SK-N-SH treated with all-trans-retinoic acid at 6 μM for 48 hours (cell line): ENCODE data around the gene TAF12.
"Not testable (repeated sequence)": the region's sequence is repeated elsewhere in the genome, so short reads cannot be mapped to it uniquely, and the experiment has no call there.

Source experiments
- ATAC-seq: fragments of 200-7000 bp; cut with Tn5 transposase; 3 replicates; pipeline ENCODE4 v1.9.1; 2020; ENCODE audit warnings: mild to moderate bottlenecking, moderate library complexity
- ARNTL ChIP-seq: fragments of 450-650 bp; formaldehyde crosslinking; IDR thresholded peaks from 2 replicates; pipeline ENCODE4 v1.5.0; 2020; ENCODE audit warnings: low read depth, mild to moderate bottlenecking, moderate library complexity, borderline replicate concordance
- BACH2 ChIP-seq: fragments of 250-450 bp; sonication (Bioruptor Pico); IDR thresholded peaks from 2 replicates; pipeline ENCODE4 v1.9.0; 2021; ENCODE audit warnings: mild to moderate bottlenecking, borderline replicate concordance
- CSDC2 ChIP-seq: fragments of 250-450 bp; sonication (Bioruptor Pico); IDR thresholded peaks from 2 replicates; pipeline ENCODE4 v1.5.0; 2020; ENCODE audit warnings: mild to moderate bottlenecking, moderate library complexity
- CSRNP3 ChIP-seq: fragments of 250-450 bp; sonication (Bioruptor Pico); IDR thresholded peaks from 2 replicates; pipeline ENCODE4 v1.5.1; 2021; ENCODE audit warnings: mild to moderate bottlenecking, moderate library complexity
- ESRRG ChIP-seq: fragments of 250-450 bp; sonication (Bioruptor Pico); IDR thresholded peaks from 2 replicates; pipeline ENCODE4 v1.6.1; 2021; ENCODE audit warnings: mild to moderate bottlenecking
- PATZ1 ChIP-seq: fragments of 250-450 bp; sonication (Bioruptor Pico); IDR thresholded peaks from 2 replicates; pipeline ENCODE4 v1.8.0; 2020; ENCODE audit warnings: mild to moderate bottlenecking, moderate library complexity, borderline replicate concordance
- POU6F1 ChIP-seq: fragments of 250-450 bp; sonication (Bioruptor Pico); IDR thresholded peaks from 2 replicates; pipeline ENCODE4 v1.8.0; 2021; ENCODE audit warnings: low read depth, mild to moderate bottlenecking, moderate library complexity, borderline replicate concordance
- PPARA ChIP-seq: fragments of 250-450 bp; sonication (Bioruptor Pico); IDR thresholded peaks from 2 replicates; pipeline ENCODE4 v1.5.0; 2020; ENCODE audit warnings: mild to moderate bottlenecking, borderline replicate concordance
- RARB ChIP-seq: fragments of 250-450 bp; sonication (Bioruptor Pico); IDR thresholded peaks from 2 replicates; pipeline ENCODE4 v1.8.0; 2021; ENCODE audit warnings: mild to moderate bottlenecking, moderate library complexity
- SNAI2 ChIP-seq: fragments of 250-450 bp; sonication (Bioruptor Pico); IDR thresholded peaks from 2 replicates; pipeline ENCODE4 v1.5.0; 2020; ENCODE audit warnings: mild to moderate bottlenecking, moderate library complexity
- TCF4 ChIP-seq: fragments of 250-450 bp; sonication (Bioruptor Pico); IDR thresholded peaks from 2 replicates; pipeline ENCODE4 v1.8.0; 2021; ENCODE audit warnings: mild to moderate bottlenecking, moderate library complexity, borderline replicate concordance
- TOX ChIP-seq: fragments of 250-450 bp; sonication (Bioruptor Pico); IDR thresholded peaks from 2 replicates; pipeline ENCODE4 v1.8.0; 2021; ENCODE audit warnings: mild to moderate bottlenecking, moderate library complexity, borderline replicate concordance
- TSHZ2 ChIP-seq: fragments of 250-450 bp; sonication (Bioruptor Pico); IDR thresholded peaks from 2 replicates; pipeline ENCODE4 v1.5.0; 2020; ENCODE audit warnings: mild to moderate bottlenecking, moderate library complexity
- ZC3H10 ChIP-seq: fragments of 250-450 bp; sonication (Bioruptor Pico); IDR thresholded peaks from 2 replicates; pipeline ENCODE4 v1.5.1; 2021; ENCODE audit warnings: mild to moderate bottlenecking, moderate library complexity
- ZFP3 ChIP-seq: fragments of 250-450 bp; sonication (Bioruptor Pico); IDR thresholded peaks from 2 replicates; pipeline ENCODE4 v1.5.0; 2020; ENCODE audit warnings: mild to moderate bottlenecking, moderate library complexity
- ZFP30 ChIP-seq: fragments of 450-650 bp; formaldehyde crosslinking; IDR thresholded peaks from 2 replicates; pipeline ENCODE4 v1.5.0; 2022; ENCODE audit warnings: mild to moderate bottlenecking, moderate library complexity
- ZNF70 ChIP-seq: fragments of 450-650 bp; formaldehyde crosslinking; IDR thresholded peaks from 2 replicates; pipeline ENCODE4 v1.5.0; 2020; ENCODE audit warnings: mild to moderate bottlenecking, moderate library complexity

TAF12 gene

DNA sequence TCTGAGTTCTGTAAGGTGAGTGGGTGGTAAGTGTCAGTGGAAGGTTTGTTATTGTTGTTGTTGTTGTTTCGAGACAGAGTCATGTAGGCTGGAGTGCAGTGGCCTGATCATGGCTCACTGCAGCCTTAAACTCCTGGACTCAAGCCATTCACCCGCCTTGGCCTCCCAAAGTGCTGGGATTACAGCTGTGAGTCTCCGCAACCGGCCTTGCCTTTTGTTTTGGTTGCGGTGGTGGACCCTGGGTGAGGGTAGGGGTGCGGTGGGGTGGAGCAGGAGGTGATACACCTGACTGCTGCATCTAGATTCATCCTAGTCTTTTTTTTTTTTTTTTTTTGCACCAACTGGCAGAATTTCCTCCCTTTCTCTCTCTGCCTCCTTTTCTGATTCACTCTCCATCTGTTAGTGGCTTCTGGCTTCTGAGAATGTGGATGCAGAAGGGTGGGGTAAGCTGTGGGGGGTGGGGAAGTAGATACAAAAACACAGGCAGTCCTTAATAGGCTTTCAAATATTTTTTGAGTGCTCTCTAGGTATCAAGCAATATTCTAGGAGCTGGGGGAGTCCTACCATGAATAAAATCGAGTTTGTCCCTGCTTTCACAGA lies 21.1 kb upstream of the TAF12 start:
- no peak for TF ChIP-seq TCF4 (CRISPR knock-in tag)
- no peak for TF ChIP-seq ARNTL (CRISPR knock-in tag)
- no peak for TF ChIP-seq ESRRG (CRISPR knock-in tag)
- TF ChIP-seq ZFP3 (CRISPR knock-in tag): no peak
- TF ChIP-seq PATZ1 (CRISPR knock-in tag): no peak
- no peak for TF ChIP-seq SNAI2
- no peak for TF ChIP-seq ZC3H10 (CRISPR knock-in tag)
- no peak for TF ChIP-seq ZNF70 (CRISPR knock-in tag)
- TF ChIP-seq POU6F1 (CRISPR knock-in tag): no peak
- TF ChIP-seq TSHZ2: no peak
- no peak for TF ChIP-seq ZFP30
- TF ChIP-seq, all 23 proteins: peak for 0
- ATAC-seq: no peak

- ATAC-seq: no peak
- TF ChIP-seq PPARA: no peak
- TF ChIP-seq ESRRG (CRISPR knock-in tag): no peak
- no peak for TF ChIP-seq TCF4 (CRISPR knock-in tag)
- no peak for TF ChIP-seq SNAI2
- TF ChIP-seq CSRNP3 (CRISPR knock-in tag): no peak
- no peak for TF ChIP-seq RARB (CRISPR knock-in tag)
- no peak for TF ChIP-seq ZNF70 (CRISPR knock-in tag)
- no peak for TF ChIP-seq TSHZ2
- TF ChIP-seq ZFP30: no peak
- no peak for TF ChIP-seq TOX (CRISPR knock-in tag)
- no peak for TF ChIP-seq CSDC2 (CRISPR knock-in tag)
- TF ChIP-seq BACH2 (CRISPR knock-in tag): no peak
- no peak for TF ChIP-seq POU6F1 (CRISPR knock-in tag)
- no peak for TF ChIP-seq ARNTL (CRISPR knock-in tag)
These were observed 13.5 kb upstream of the TAF12 start for GRCh38 chr1:28656335-28656734.

DNA sequence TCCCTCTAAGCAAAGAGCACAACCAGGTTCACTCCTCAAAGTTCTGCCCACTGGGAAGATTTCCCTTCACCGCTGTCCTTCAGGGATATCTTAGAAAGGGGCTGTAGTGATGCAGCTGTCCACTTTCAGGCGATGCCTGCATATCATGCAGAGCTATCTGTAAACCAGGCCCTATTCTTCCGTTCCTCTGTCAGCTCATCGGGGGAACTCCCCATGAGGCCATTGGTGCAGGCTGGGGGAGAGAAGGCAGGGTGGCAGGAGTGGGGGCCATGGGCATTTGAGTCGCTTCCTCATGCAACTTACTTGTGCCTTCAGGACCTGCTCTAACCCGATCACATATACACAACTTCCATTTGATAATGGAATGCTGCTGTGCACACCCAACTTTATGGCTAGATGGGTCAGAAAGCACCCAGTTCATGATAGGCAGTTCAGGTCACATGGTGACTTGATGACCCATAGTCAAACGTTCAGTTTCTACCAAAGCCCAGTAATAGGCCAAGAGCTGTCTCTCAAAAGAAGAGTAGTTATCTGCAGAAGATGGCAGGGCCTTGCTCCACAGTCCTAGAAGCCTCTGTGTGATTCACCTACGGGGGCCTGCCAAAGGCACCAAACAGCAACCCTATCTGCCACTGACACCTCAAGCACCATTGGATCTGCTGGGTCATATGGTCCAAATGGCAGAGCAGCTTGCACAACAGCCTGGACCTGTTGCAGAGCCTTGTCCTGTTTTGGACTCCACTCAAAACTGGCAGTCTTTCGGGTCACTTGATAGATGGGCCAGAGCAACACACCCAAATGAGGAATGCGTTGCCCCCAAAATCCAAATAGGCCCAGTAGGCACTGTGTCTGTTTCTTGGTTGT lies 12.8 kb upstream of the TAF12 start:
- ATAC-seq: not testable (repeated sequence)

- 0 out of 3 replicates have a peak, but pooled peaks have one; percentile 14 for ATAC-seq
These were observed 11.0 kb upstream of the TAF12 start for GRCh38 chr1:28653870-28654269.

GRCh38 chr1:28653063-28653462 lies 10.2 kb upstream of the TAF12 start:
- not testable (repeated sequence) for ATAC-seq
